Measurements from ENCODE around the gene FGD5. TPM values are rescaled to one million over a fixed set of nuclear protein-coding genes. Genes with fewer than 3 reads are reported as not detected.

FGD5 gene
- total RNA-seq, 1 donor from 2014 or later, result not detected

DNA sequence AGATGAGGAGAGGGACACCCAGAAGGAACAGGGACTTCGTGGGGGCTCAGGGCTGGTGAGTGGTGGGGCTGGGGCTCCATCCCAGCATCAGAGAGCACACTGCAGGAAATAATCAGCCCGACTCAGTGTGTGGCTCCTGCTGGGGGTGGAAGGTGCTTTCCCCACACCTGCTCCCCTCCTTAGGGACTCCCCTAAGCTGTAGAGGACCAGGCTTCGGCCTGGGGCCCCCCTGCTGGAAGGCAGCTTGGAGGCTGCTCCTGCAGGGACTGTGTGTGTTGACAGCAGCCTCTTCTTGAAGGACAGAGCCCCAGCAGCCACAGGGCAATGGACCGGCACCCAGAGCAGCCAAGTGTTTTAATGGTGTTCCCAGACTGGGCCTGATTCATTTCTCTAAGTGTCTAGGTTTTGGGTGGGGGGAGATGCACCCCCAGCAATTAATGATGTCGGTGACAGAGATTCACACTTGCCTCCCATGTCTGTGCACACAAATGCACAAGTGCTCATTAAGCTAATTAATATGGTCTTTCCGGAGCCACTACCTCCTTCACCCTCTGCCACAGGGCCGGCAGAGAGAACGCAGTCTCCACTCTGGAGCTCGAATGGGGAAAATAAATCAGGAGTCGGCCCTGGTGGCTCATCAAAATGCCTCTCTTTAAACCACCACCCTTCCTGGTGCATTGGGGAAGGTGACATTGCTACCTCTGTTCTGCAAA is 16.9 kb upstream of the FGD5 start:
- H3K4me3 ChIP-seq (ENCODE audit: low read depth, low read length), result no peak overlapping the region
- TF ChIP-seq, protein P1, sequence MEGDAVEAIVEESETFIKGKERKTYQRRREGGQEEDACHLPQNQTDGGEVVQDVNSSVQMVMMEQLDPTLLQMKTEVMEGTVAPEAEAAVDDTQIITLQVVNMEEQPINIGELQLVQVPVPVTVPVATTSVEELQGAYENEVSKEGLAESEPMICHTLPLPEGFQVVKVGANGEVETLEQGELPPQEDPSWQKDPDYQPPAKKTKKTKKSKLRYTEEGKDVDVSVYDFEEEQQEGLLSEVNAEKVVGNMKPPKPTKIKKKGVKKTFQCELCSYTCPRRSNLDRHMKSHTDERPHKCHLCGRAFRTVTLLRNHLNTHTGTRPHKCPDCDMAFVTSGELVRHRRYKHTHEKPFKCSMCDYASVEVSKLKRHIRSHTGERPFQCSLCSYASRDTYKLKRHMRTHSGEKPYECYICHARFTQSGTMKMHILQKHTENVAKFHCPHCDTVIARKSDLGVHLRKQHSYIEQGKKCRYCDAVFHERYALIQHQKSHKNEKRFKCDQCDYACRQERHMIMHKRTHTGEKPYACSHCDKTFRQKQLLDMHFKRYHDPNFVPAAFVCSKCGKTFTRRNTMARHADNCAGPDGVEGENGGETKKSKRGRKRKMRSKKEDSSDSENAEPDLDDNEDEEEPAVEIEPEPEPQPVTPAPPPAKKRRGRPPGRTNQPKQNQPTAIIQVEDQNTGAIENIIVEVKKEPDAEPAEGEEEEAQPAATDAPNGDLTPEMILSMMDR (IDR thresholded peaks at IDR 0.05; ENCODE audit: insufficient read depth, low read length, severe bottlenecking), result no peak
- no peak for FAIRE-seq
- no peaks in the 10 kb centered on the region for H3K36me3 ChIP-seq (ENCODE audit: control insufficient read depth, insufficient read depth, low read length)
- DNase-seq (ENCODE audit: low read depth), result no peak
- H3K27me3 ChIP-seq (ENCODE audit: control insufficient read depth, insufficient read depth, low read length), result peaks cover 4% of the 10 kb centered on the region

DNA sequence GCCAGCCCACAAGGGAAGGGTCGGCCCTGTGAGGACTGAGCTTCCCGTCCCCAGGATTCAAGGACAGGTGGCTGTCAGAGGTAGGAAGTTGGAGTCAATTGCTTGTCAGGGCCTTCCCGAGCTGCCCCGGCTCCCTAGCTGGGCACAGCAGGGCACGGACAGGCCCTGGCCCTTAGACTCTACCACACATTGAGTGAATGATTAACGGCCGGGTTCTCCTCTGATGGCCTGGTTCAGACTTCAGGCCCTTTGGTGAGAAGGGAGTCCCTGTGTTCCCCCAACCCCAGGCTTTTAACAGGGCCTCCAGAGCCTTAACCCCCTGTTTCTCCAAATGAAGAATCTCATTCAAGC is 16.4 kb upstream of the FGD5 start:
- TF ChIP-seq, protein P1 (IDR thresholded peaks at IDR 0.05; ENCODE audit: insufficient read depth, low read length, severe bottlenecking), result no peak
- FAIRE-seq (no peak), DNase-seq (ENCODE audit: low read depth) (no peak)

DNA sequence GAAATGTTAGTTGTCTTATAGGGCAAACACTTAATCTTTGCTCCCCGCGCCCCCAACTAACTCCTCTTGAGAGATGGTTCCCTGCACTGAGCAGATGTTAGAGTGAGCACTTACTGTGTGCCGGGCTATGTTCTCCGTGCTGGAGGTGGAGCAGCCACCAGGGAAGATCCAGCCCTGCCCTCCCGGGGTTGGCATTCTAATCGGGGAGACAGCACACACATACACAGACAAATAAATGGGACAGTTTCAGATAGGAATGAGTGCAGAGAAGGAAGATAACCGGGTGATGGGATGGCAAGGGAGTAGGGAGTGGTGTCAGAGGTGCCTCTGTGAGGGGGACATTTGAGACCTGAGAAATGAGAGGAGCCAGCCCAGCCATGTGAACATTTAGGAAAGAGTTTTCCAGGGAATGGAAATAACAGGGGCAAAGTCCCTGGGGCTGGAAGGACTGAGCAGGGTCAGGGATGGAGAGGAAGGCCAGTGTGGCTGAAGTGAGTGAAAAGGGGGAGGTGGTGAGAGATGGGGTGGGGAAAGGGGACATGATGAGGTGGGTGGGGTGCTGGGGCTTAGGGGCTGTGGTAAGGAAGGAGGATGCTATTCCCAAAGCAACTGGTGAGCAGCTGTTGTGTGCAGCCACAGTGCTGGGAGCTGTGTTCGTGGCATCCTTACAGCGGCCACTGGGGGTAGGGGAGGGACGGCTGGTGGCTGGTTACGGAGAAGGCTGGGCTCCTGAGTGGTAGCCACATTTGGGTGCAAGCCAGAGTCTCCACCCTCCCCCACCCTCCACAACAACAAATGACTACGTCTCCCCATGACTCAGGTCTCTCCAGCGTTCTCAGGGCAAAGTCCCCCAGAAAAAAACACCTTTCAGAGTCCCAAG is 15.4 kb upstream of the FGD5 start:
- Histone ChIP-seq H3K36me3 (ENCODE audit: control insufficient read depth, insufficient read depth, low read length) (no peaks in the 10 kb centered on the region), H3K4me3 (ENCODE audit: low read depth, low read length) (no peak overlapping the region), H3K27me3 (ENCODE audit: control insufficient read depth, insufficient read depth, low read length) (peaks cover 4% of the 10 kb centered on the region)
- DNase-seq (ENCODE audit: low read depth) (no peak), FAIRE-seq (no peak)
- TF ChIP-seq, protein P1 (IDR thresholded peaks at IDR 0.05; ENCODE audit: insufficient read depth, low read length, severe bottlenecking), result no peak

More for the DNA sequence above, 16.4 kb upstream of the FGD5 start:
- Histone ChIP-seq H3K4me3 (ENCODE audit: low read depth, low read length) (no peak overlapping the region), H3K27me3 (ENCODE audit: control insufficient read depth, insufficient read depth, low read length) (peaks cover 4% of the 10 kb centered on the region), H3K36me3 (ENCODE audit: control insufficient read depth, insufficient read depth, low read length) (no peaks in the 10 kb centered on the region)

DNA sequence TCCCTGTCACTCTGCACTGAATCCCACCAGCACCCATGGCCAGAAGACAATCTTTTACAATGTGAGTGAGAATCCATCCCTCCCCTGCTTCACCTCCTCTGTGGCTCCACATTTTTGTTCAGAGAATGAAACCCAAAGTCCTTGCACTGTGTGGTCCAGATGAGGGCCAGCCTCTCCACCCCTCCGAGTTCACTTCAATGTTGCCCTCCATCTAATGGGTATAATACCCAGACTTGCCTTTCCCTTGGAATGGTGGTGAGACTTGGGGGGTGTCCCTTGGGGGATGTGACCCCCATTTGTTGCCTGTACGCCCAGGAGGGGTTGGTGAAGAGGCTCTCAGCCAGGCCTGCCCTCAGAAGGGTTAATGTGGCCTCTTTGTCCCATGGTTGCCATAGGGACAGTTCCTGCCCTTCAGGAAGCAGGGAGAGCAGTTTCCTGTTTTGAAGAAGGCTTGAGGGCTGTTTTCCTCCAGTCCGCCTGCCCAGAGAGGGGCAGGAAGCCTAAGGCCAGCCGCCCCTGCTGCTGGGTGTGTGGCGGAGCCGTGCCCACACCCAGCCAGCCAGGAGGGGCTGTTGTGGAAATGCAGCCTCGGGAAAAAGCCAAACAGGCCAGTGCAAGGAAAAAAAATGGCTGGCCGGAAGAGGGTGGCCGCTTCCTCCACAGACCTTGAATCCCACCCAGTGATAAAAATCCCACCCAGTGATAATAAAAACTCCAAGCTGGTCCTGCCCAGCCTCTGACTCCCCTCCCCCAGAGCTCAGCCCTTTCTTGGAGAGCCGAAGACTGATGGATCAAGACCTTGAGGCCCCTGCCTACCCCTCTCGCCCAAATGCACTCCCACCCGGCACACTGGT is 14.6 kb upstream of the FGD5 start:
- peaks cover 4% of the 10 kb centered on the region for H3K27me3 ChIP-seq (ENCODE audit: control insufficient read depth, insufficient read depth, low read length)
- no peak for DNase-seq (ENCODE audit: low read depth)
- TF ChIP-seq, protein P1 (IDR thresholded peaks at IDR 0.05; ENCODE audit: insufficient read depth, low read length, severe bottlenecking), result no peak
- no peak overlapping the region for H3K4me3 ChIP-seq (ENCODE audit: low read depth, low read length)
- no peak for FAIRE-seq
- no peaks in the 10 kb centered on the region for H3K36me3 ChIP-seq (ENCODE audit: control insufficient read depth, insufficient read depth, low read length)

DNA sequence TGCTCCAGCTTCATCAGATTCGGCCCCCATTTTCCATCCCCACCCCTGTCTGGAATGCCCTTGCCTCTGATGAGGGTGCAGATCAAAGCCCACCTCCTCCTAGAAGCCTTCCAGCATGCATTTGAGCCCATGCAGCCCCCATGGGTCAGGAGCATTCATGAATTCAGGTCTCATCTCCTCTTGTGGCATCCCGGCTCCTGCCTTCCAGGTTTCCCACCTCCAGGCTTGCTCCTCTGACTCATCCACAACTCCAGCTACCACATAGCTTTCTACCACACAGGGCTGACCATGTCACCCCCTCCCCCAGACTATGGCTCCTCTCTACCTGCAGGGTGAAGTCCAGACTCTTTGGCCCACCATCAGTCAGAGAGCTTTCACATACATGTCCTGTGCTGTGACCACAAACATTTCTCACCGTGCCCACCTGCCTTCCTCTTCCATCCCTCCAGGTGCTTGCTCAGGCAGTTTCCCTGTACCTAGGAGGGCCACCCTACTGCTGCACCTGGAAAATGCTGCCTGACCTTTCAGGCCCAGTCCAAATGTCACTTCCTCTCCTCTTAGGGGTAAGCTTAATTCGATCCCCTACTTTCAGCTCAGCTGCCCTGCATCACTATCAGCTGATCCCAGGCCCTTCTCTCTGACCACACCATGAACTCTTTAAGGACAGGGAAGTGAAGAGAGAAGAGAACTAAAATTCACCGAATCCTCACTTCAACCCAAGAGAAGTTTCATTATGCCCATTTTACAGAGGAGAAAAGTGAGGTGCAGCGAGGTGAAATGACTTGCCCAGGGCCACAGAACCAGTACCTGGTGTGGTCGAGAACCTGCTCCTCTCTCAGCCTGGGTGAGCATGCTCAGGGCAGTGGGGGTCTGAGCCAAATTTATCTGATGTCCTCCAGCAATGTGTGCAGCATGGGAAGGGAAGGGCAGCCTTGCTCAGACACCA is 13.7 kb upstream of the FGD5 start:
- FAIRE-seq, result peak; percentile 55
- no peaks in the 10 kb centered on the region for H3K36me3 ChIP-seq (ENCODE audit: control insufficient read depth, insufficient read depth, low read length)
- TF ChIP-seq, protein P1 (IDR thresholded peaks at IDR 0.05; ENCODE audit: insufficient read depth, low read length, severe bottlenecking), result no peak
- DNase-seq (ENCODE audit: low read depth), result no peak
- no peak overlapping the region for H3K4me3 ChIP-seq (ENCODE audit: low read depth, low read length)
- H3K27me3 ChIP-seq (ENCODE audit: control insufficient read depth, insufficient read depth, low read length), result peaks cover 8% of the 10 kb centered on the region
